DOHH2 (cell line): Measurements from ENCODE around the gene DENND11.

Experiments
- H3F3A ChIP-seq: fragments of 200-600 bp; sonication (generic), shearing (Covaris generic); 2 replicates; pipeline ENCODE4 v1.6.0; 2016; ENCODE audit warnings: antibody characterized with exemption, mild to moderate bottlenecking; ENCODE audit not compliant: control insufficient read depth, insufficient read depth
- H3K27ac ChIP-seq: fragments of 200-600 bp; sonication (generic); 2 replicates; pipeline ENCODE4 v1.5.1; 2014; ENCODE audit warnings: low read depth, mild to moderate bottlenecking, low read length, moderate library complexity
- H3K27me3 ChIP-seq: fragments of 200-600 bp; sonication (generic); 2 replicates; pipeline ENCODE4 v1.6.1; 2014; ENCODE audit warnings: mild to moderate bottlenecking, low read length, mixed read lengths; ENCODE audit not compliant: control insufficient read depth
- H3K36me3 ChIP-seq: fragments of 200-600 bp; sonication (generic); 2 replicates; pipeline ENCODE4 v1.6.1; 2014; ENCODE audit warnings: mild to moderate bottlenecking, low read length, moderate library complexity, mixed read lengths; ENCODE audit not compliant: control insufficient read depth
- H3K4me1 ChIP-seq: fragments of 200-600 bp; sonication (generic); 2 replicates; pipeline ENCODE4 v1.6.1; 2014; ENCODE audit warnings: mild to moderate bottlenecking, low read length, mixed read lengths; ENCODE audit not compliant: control insufficient read depth
- H3K4me2 ChIP-seq: fragments of 200-600 bp; sonication (generic); 2 replicates; pipeline ENCODE4 v1.6.0; 2014; ENCODE audit warnings: mild to moderate bottlenecking, low read length, moderate library complexity
- H3K4me3 ChIP-seq: fragments of 200-600 bp; sonication (generic); 2 replicates; pipeline ENCODE4 v1.5.1; 2014; ENCODE audit warnings: mild to moderate bottlenecking, low read length, mixed read lengths
- H3K79me2 ChIP-seq: fragments of 200-600 bp; sonication (generic); 2 replicates; pipeline ENCODE4 v1.6.1; 2014; ENCODE audit warnings: mild to moderate bottlenecking, low read length, mixed read lengths; ENCODE audit not compliant: control insufficient read depth
- H3K9me2 ChIP-seq: fragments of 200-600 bp; sonication (generic); replicated peaks from 2 replicates; pipeline ENCODE4 v1.6.1; 2014; ENCODE audit warnings: mild to moderate bottlenecking, low read length, mixed read lengths; ENCODE audit not compliant: control insufficient read depth
- H3K9me3 ChIP-seq: fragments of 200-600 bp; sonication (generic); 2 replicates; pipeline ENCODE4 v1.6.1; 2014; ENCODE audit warnings: antibody characterized with exemption, low read length, mixed read lengths; ENCODE audit not compliant: control insufficient read depth, insufficient read depth
- H4K20me1 ChIP-seq: fragments of 200-600 bp; sonication (generic); 2 replicates; pipeline ENCODE4 v1.6.0; 2014; ENCODE audit warnings: low read depth, mild to moderate bottlenecking, antibody characterized with exemption, low read length, moderate library complexity; ENCODE audit not compliant: control insufficient read depth, insufficient read depth
- EZH2phosphoT487 ChIP-seq: fragments of 200-600 bp; sonication (generic); IDR thresholded peaks from 2 replicates; pipeline ENCODE4 v1.6.1; 2017; ENCODE audit warnings: borderline replicate concordance, mild to moderate bottlenecking, antibody characterized with exemption, low read length, moderate library complexity, mixed read lengths
- TF ChIP-seq, protein P1 (sequence below): fragments of 200-600 bp; sonication (generic); IDR thresholded peaks from one replicate; pipeline ENCODE4 v1.5.1; 2014; ENCODE audit warnings: antibody characterized with exemption, mild to moderate bottlenecking, low read depth, low read length; ENCODE audit not compliant: poor library complexity, severe bottlenecking

Gene DENND11

DNA sequence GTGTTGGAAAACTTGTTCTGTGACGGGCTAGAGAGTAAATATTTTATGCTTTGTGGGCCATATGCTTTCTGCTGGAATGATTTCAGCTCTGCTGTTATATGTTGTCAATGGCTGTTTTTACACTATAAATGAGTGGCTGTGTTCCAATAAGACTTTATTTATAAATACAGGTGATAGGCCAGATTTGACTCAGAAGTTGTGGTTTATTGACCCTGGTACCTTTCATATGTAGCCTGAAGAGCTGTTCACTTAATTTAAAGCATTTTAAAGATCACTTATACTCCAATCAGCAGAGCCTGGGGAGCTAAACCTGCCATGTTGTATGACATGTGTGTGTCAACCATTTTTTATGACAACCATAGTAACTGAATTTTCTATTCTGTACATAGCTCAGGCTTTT, 27.1 kb upstream of the DENND11 start:
- Histone ChIP-seq H3K79me2 (no peaks in the 10 kb centered on the region), H3K9me3 (no peaks in the 10 kb centered on the region), H3K4me2 (no peak overlapping the region), H3K9me2 (no peaks in the 10 kb centered on the region), H3K4me1 (no peaks in the 10 kb centered on the region), H3K36me3 (no peaks in the 10 kb centered on the region), H4K20me1 (no peaks in the 10 kb centered on the region), H3F3A (no peaks in the 10 kb centered on the region), H3K4me3 (no peak overlapping the region), H3K27me3 (no peaks in the 10 kb centered on the region), H3K27ac (no peak overlapping the region)
- no peak for TF ChIP-seq EZH2phosphoT487

- no peaks in the 10 kb centered on the region for H3K9me2 ChIP-seq
- no peaks in the 10 kb centered on the region for H4K20me1 ChIP-seq
- H3K79me2 ChIP-seq = no peaks in the 10 kb centered on the region
- no peaks in the 10 kb centered on the region for H3K9me3 ChIP-seq
- H3K27me3 ChIP-seq = peaks cover 4% of the 10 kb centered on the region; the same call in 1 of the 2 replicates
- no peaks in the 10 kb centered on the region for H3K4me1 ChIP-seq
- H3K4me3 ChIP-seq = no peak overlapping the region
- TF ChIP-seq, protein P1, sequence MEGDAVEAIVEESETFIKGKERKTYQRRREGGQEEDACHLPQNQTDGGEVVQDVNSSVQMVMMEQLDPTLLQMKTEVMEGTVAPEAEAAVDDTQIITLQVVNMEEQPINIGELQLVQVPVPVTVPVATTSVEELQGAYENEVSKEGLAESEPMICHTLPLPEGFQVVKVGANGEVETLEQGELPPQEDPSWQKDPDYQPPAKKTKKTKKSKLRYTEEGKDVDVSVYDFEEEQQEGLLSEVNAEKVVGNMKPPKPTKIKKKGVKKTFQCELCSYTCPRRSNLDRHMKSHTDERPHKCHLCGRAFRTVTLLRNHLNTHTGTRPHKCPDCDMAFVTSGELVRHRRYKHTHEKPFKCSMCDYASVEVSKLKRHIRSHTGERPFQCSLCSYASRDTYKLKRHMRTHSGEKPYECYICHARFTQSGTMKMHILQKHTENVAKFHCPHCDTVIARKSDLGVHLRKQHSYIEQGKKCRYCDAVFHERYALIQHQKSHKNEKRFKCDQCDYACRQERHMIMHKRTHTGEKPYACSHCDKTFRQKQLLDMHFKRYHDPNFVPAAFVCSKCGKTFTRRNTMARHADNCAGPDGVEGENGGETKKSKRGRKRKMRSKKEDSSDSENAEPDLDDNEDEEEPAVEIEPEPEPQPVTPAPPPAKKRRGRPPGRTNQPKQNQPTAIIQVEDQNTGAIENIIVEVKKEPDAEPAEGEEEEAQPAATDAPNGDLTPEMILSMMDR = no peak
- TF ChIP-seq EZH2phosphoT487 = no peak
- no peaks in the 10 kb centered on the region for H3F3A ChIP-seq
- no peak overlapping the region for H3K4me2 ChIP-seq
- no peak overlapping the region for H3K27ac ChIP-seq
- H3K36me3 ChIP-seq = no peaks in the 10 kb centered on the region
These were observed 20.6 kb upstream of the DENND11 start for GRCh38 chr7:141722529-141722928.

DNA sequence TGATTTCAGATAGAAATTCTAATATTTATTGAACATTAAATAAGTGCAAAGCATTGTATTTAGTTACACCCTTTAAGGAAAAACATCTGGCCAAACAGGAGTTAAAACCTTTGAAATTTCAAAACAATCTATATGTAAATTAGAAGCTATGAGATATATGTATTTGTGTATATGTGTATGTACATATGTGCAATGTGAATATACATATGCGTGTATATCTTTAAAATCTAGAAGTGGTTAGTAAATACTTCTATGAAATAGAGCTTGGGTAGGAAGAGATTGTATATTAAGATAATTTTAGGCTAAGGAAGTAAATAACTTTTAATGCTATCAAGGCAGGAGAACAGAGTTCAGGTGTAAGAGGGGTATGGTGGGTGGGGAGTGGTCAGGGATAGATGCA, 15.5 kb upstream of the DENND11 start:
- Histone ChIP-seq H3F3A (no peaks in the 10 kb centered on the region), H3K27ac (no peak overlapping the region), H3K4me2 (no peak overlapping the region), H3K4me1 (no peaks in the 10 kb centered on the region), H3K27me3 (peaks cover 21% of the 10 kb centered on the region), H3K79me2 (no peaks in the 10 kb centered on the region), H4K20me1 (no peaks in the 10 kb centered on the region), H3K36me3 (no peaks in the 10 kb centered on the region), H3K9me3 (no peaks in the 10 kb centered on the region), H3K9me2 (no peaks in the 10 kb centered on the region), H3K4me3 (no peak overlapping the region)
- TF ChIP-seq, protein P1 = no peak
- TF ChIP-seq EZH2phosphoT487 = no peak

DNA sequence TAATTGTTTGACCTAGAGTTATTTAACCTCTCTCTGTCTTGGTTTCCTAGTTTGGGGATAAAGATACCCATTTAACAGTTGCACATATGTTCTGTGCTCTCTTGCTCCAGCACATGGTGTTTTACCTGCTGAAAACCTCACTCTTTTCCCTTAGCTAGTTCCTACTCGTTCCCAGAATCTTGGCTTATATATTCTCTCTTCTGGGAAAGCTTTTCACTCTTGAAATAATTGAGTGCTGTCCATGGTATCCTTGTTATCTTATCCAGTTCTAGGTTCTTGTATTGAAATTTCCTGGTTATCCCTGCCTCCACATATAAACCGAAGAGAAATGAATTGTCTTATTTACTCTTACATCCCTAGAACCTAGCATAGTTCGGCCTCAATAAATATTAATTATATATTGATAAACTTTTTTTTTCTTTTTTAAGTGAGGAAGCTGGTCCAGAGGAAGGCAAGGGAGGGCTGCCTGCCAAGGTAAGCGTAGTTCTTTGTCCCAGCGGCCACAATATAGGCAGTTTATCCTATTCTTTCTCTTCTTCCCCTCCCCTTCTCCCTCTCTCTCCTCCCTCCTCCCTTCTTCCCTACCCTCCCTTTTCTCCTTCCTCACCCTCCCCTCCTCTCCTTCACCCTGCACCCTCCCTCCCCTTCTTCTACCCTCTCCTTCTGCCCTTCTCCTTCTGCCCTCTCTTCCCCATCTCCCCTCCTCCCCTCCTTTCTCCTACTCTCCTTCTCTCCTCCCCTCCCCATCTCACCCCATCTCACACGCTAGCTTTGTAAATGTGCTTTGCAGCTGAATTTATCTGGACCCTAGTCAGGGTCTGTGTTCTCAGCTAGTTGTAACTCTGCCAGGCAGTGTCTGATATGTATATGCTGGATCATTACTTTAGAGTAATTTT, 14.1 kb upstream of the DENND11 start:
- Histone ChIP-seq H4K20me1 (no peaks in the 10 kb centered on the region), H3K4me1 (no peaks in the 10 kb centered on the region), H3K79me2 (no peaks in the 10 kb centered on the region), H3K9me2 (no peaks in the 10 kb centered on the region), H3K9me3 (no peaks in the 10 kb centered on the region), H3K36me3 (no peaks in the 10 kb centered on the region), H3F3A (no peaks in the 10 kb centered on the region), H3K4me3 (no peak overlapping the region), H3K27me3 (peaks cover 21% of the 10 kb centered on the region), H3K27ac (no peak overlapping the region), H3K4me2 (no peak overlapping the region)
- TF ChIP-seq, protein P1 = no peak
- TF ChIP-seq EZH2phosphoT487 = no peak
